HCEC 1CT (cell line): ENCODE measurements around the gene PCGF2.

ENCODE experiments used
- DNase-seq: peaks from one replicate; pipeline ENCODE4 v3.0.0-alpha.2; 2017

Gene PCGF2

GRCh38 chr17:38716368-38717005 lies 31.6 kb downstream of the PCGF2 start:
- DNase-seq, result no peak

- no peak for DNase-seq
Observed at GRCh38 chr17:38715216-38715943, 32.8 kb downstream of the PCGF2 start.

- no peak for DNase-seq
Observed at GRCh38 chr17:38713456-38714075, 34.6 kb downstream of the PCGF2 start.

GRCh38 chr17:38712593-38712992 lies 35.5 kb downstream of the PCGF2 start:
- no peak for DNase-seq

GRCh38 chr17:38711792-38712571 lies 36.2 kb downstream of the PCGF2 start:
- no peak for DNase-seq

GRCh38 chr17:38710985-38711384 lies 37.2 kb downstream of the PCGF2 start:
- DNase-seq, result no peak

GRCh38 chr17:38710604-38710962 lies 37.6 kb downstream of the PCGF2 start:
- no peak for DNase-seq

GRCh38 chr17:38709864-38710603 lies 38.1 kb downstream of the PCGF2 start:
- no peak for DNase-seq

GRCh38 chr17:38709104-38709820 lies 38.9 kb downstream of the PCGF2 start:
- DNase-seq, result no peak

GRCh38 chr17:38707678-38708351 lies 40.3 kb downstream of the PCGF2 start:
- no peak for DNase-seq

- DNase-seq, result no peak
Observed at GRCh38 chr17:38706505-38707216, 41.5 kb downstream of the PCGF2 start.

GRCh38 chr17:38705803-38706504 lies 42.2 kb downstream of the PCGF2 start:
- DNase-seq, result no peak

- no peak for DNase-seq
Observed at GRCh38 chr17:38705523-38705802, 42.7 kb downstream of the PCGF2 start.

- DNase-seq, result peak; percentile 83
Observed at GRCh38 chr17:38704606-38705522, 43.3 kb downstream of the PCGF2 start, which contains the start of gene MLLT6. MLLT6 (plus strand) TSS chr17:38705273; CDS start chr17:38705633, 360 bp downstream.

GRCh38 chr17:38703742-38704605 lies 44.2 kb downstream of the PCGF2 start:
- peak; percentile 32 for DNase-seq

- DNase-seq, result no peak
Observed at GRCh38 chr17:38702916-38703741, 45.0 kb downstream of the PCGF2 start.
